Measurements from ENCODE around the gene TNFRSF6B. TPM values are rescaled to one million over a fixed set of nuclear protein-coding genes. Genes with fewer than 3 reads are reported as not detected.

TNFRSF6B gene
- total RNA-seq, 4 donors from 2014 or later: 10.5 to 91.9 (median 12.3) TPM

GRCh38 chr20:63703471-63703975 lies 7.1 kb downstream of the TNFRSF6B start:
- no peak for DNase-seq (ENCODE audit: low spot score)
- no peak for ATAC-seq (ENCODE audit: low FRiP score)
- no peak for TF ChIP-seq CTCF (IDR thresholded peaks at IDR 0.05)

- ATAC-seq (ENCODE audit: low FRiP score) (no peak), DNase-seq (ENCODE audit: low spot score) (no peak)
- no peak for TF ChIP-seq CTCF (IDR thresholded peaks at IDR 0.05)
These were observed 7.7 kb downstream of the TNFRSF6B start for GRCh38 chr20:63703976-63704748.

- no peak for ATAC-seq (ENCODE audit: low FRiP score)
- no peak for TF ChIP-seq CTCF (IDR thresholded peaks at IDR 0.05)
- no peak for DNase-seq (ENCODE audit: low spot score)
These were observed 8.3 kb downstream of the TNFRSF6B start for GRCh38 chr20:63704749-63705117.

GRCh38 chr20:63705232-63706026 lies 9.0 kb downstream of the TNFRSF6B start:
- no peak for ATAC-seq (ENCODE audit: low FRiP score)
- DNase-seq (ENCODE audit: low spot score): no peak
- TF ChIP-seq CTCF (IDR thresholded peaks at IDR 0.05): no peak

GRCh38 chr20:63706027-63706695 lies 9.7 kb downstream of the TNFRSF6B start:
- no peak for TF ChIP-seq CTCF (IDR thresholded peaks at IDR 0.05)
- ATAC-seq (ENCODE audit: low FRiP score): no peak
- DNase-seq (ENCODE audit: low spot score): no peak

- DNase-seq (ENCODE audit: low spot score): no peak
These were observed 10.6 kb downstream of the TNFRSF6B start for GRCh38 chr20:63706852-63707557.

More at GRCh38 chr20:63706852-63707557, 10.6 kb downstream of the TNFRSF6B start:
- ATAC-seq (ENCODE audit: low FRiP score): peak; percentile 51
- TF ChIP-seq CTCF (IDR thresholded peaks at IDR 0.05): no peak

Measured in omental fat pad (tissue), 4 donors.